Measurements from ENCODE around the gene CYREN.

GRCh38 chr7:135166338-135166990 is 4.0 kb downstream of the CYREN start:
- TF ChIP-seq CTCF (IDR thresholded peaks at IDR 0.05 in 8 of 11, conservative IDR thresholded peaks at IDR 0.05 in 3 of 11) (no peak), POLR2A (IDR thresholded peaks at IDR 0.05) (peak in 1 of 3 donors; percentile 9)
